Skeletal muscle satellite cell (primary cell): Measurements from ENCODE around the gene TAF3.
A peak's percentile ranks its signal among the peaks of the same experiment; 100 is the strongest.

Experiments
- H3K27me3 ChIP-seq: 2 replicates; pipeline ENCODE4 v1.7.0; 2013; ENCODE audit warnings: low read length; ENCODE audit not compliant: control insufficient read depth, insufficient read depth
- H3K36me3 ChIP-seq: 2 replicates; pipeline ENCODE4 v1.7.0; 2013; ENCODE audit warnings: mild to moderate bottlenecking, control low read depth, low read length; ENCODE audit not compliant: insufficient read depth
- H3K4me1 ChIP-seq: 2 replicates; pipeline ENCODE4 v1.7.0; 2013; ENCODE audit warnings: low read length; ENCODE audit not compliant: control insufficient read depth, insufficient read depth
- H3K4me2 ChIP-seq: 2 replicates; pipeline ENCODE4 v1.7.0; 2013; ENCODE audit warnings: mild to moderate bottlenecking, low read length
- H3K4me3 ChIP-seq: 2 replicates; pipeline ENCODE4 v1.7.0; 2013; ENCODE audit warnings: low read length
- H3K9ac ChIP-seq: 2 replicates; pipeline ENCODE4 v1.7.0; 2013; ENCODE audit warnings: mild to moderate bottlenecking, low read depth, low read length, moderate library complexity
- H3K9me3 ChIP-seq: replicated peaks from 2 replicates; pipeline ENCODE4 v1.7.0; 2013; ENCODE audit warnings: mild to moderate bottlenecking, control low read depth, low read length

TAF3 gene

GRCh38 chr10:7853890-7854289 lies 35.6 kb downstream of the TAF3 start:
- H3K27me3 ChIP-seq: no peaks in the 10 kb centered on the region
- H3K9ac ChIP-seq: no peak overlapping the region
- H3K9me3 ChIP-seq: no peaks in the 10 kb centered on the region
- H3K4me2 ChIP-seq: no peak overlapping the region
- no peaks in the 10 kb centered on the region for H3K36me3 ChIP-seq
- H3K4me1 ChIP-seq: peaks cover 6% of the 10 kb centered on the region
- no peak overlapping the region for H3K4me3 ChIP-seq

GRCh38 chr10:7855205-7855604 lies 36.9 kb downstream of the TAF3 start:
- H3K36me3 ChIP-seq: no peaks in the 10 kb centered on the region
- H3K9me3 ChIP-seq: no peaks in the 10 kb centered on the region
- H3K4me3 ChIP-seq: no peak overlapping the region
- H3K4me2 ChIP-seq: no peak overlapping the region
- no peaks in the 10 kb centered on the region for H3K27me3 ChIP-seq
- H3K9ac ChIP-seq: no peak overlapping the region
- H3K4me1 ChIP-seq: peaks cover 6% of the 10 kb centered on the region

GRCh38 chr10:7856678-7857077 lies 38.4 kb downstream of the TAF3 start:
- no peak overlapping the region for H3K9ac ChIP-seq
- peak overlapping the region; percentile 44 for H3K4me3 ChIP-seq
- no peaks in the 10 kb centered on the region for H3K9me3 ChIP-seq
- no peaks in the 10 kb centered on the region for H3K27me3 ChIP-seq
- H3K4me2 ChIP-seq: peak overlapping the region; percentile 67
- H3K36me3 ChIP-seq: no peaks in the 10 kb centered on the region
- H3K4me1 ChIP-seq: peaks cover 6% of the 10 kb centered on the region

- Histone ChIP-seq H3K4me2 (peak overlapping the region; percentile 67), H3K27me3 (no peaks in the 10 kb centered on the region), H3K4me1 (peaks cover 6% of the 10 kb centered on the region), H3K9ac (no peak overlapping the region), H3K4me3 (peak overlapping the region; percentile 44), H3K9me3 (no peaks in the 10 kb centered on the region), H3K36me3 (no peaks in the 10 kb centered on the region)
Measured at GRCh38 chr10:7857262-7857661, 39.0 kb downstream of the TAF3 start.

GRCh38 chr10:7861509-7862120 lies 43.3 kb downstream of the TAF3 start:
- H3K9ac ChIP-seq: no peak overlapping the region
- no peaks in the 10 kb centered on the region for H3K9me3 ChIP-seq
- no peaks in the 10 kb centered on the region for H3K27me3 ChIP-seq
- peaks cover 6% of the 10 kb centered on the region for H3K4me1 ChIP-seq
- no peak overlapping the region for H3K4me2 ChIP-seq
- H3K4me3 ChIP-seq: no peak overlapping the region
- no peaks in the 10 kb centered on the region for H3K36me3 ChIP-seq

GRCh38 chr10:7862121-7862514 lies 43.8 kb downstream of the TAF3 start:
- H3K4me3 ChIP-seq: no peak overlapping the region
- no peak overlapping the region for H3K4me2 ChIP-seq
- H3K9me3 ChIP-seq: no peaks in the 10 kb centered on the region
- H3K36me3 ChIP-seq: no peaks in the 10 kb centered on the region
- H3K27me3 ChIP-seq: no peaks in the 10 kb centered on the region
- peaks cover 3% of the 10 kb centered on the region for H3K4me1 ChIP-seq
- H3K9ac ChIP-seq: no peak overlapping the region

- Histone ChIP-seq H3K4me1 (no peaks in the 10 kb centered on the region), H3K9ac (no peak overlapping the region), H3K9me3 (no peaks in the 10 kb centered on the region), H3K36me3 (no peaks in the 10 kb centered on the region), H3K27me3 (no peaks in the 10 kb centered on the region), H3K4me2 (no peak overlapping the region), H3K4me3 (no peak overlapping the region)
Measured at GRCh38 chr10:7866176-7866575, 47.9 kb downstream of the TAF3 start.

GRCh38 chr10:7872041-7872442 lies 53.7 kb downstream of the TAF3 start:
- H3K4me1 ChIP-seq: no peaks in the 10 kb centered on the region
- peak overlapping the region; percentile 23 for H3K9ac ChIP-seq
- peak overlapping the region; percentile 68 for H3K4me2 ChIP-seq
- no peaks in the 10 kb centered on the region for H3K36me3 ChIP-seq
- H3K9me3 ChIP-seq: no peaks in the 10 kb centered on the region
- H3K27me3 ChIP-seq: no peaks in the 10 kb centered on the region
- H3K4me3 ChIP-seq: peak overlapping the region; percentile 52

- H3K9me3 ChIP-seq: no peaks in the 10 kb centered on the region
- no peak overlapping the region for H3K4me3 ChIP-seq
- no peaks in the 10 kb centered on the region for H3K4me1 ChIP-seq
- no peak overlapping the region for H3K4me2 ChIP-seq
- no peaks in the 10 kb centered on the region for H3K36me3 ChIP-seq
- H3K27me3 ChIP-seq: no peaks in the 10 kb centered on the region
- no peak overlapping the region for H3K9ac ChIP-seq
Measured at GRCh38 chr10:7874864-7875263, 56.6 kb downstream of the TAF3 start.

GRCh38 chr10:7876541-7877127 lies 58.3 kb downstream of the TAF3 start:
- Histone ChIP-seq H3K4me2 (no peak overlapping the region), H3K9me3 (no peaks in the 10 kb centered on the region), H3K9ac (no peak overlapping the region), H3K36me3 (no peaks in the 10 kb centered on the region), H3K4me1 (no peaks in the 10 kb centered on the region), H3K4me3 (no peak overlapping the region), H3K27me3 (no peaks in the 10 kb centered on the region)

- H3K27me3 ChIP-seq: no peaks in the 10 kb centered on the region
- no peak overlapping the region for H3K9ac ChIP-seq
- no peaks in the 10 kb centered on the region for H3K4me1 ChIP-seq
- no peak overlapping the region for H3K4me2 ChIP-seq
- no peaks in the 10 kb centered on the region for H3K9me3 ChIP-seq
- H3K4me3 ChIP-seq: no peak overlapping the region
- no peaks in the 10 kb centered on the region for H3K36me3 ChIP-seq
Measured at GRCh38 chr10:7881119-7881518, 62.8 kb downstream of the TAF3 start.

- Histone ChIP-seq H3K9me3 (no peaks in the 10 kb centered on the region), H3K9ac (no peak overlapping the region)
Measured at GRCh38 chr10:7886056-7886455, 67.8 kb downstream of the TAF3 start.

More at GRCh38 chr10:7886056-7886455, 67.8 kb downstream of the TAF3 start:
- H3K4me3 ChIP-seq: no peak overlapping the region
- H3K4me1 ChIP-seq: no peaks in the 10 kb centered on the region
- no peaks in the 10 kb centered on the region for H3K27me3 ChIP-seq
- H3K36me3 ChIP-seq: no peaks in the 10 kb centered on the region
- no peak overlapping the region for H3K4me2 ChIP-seq
